Stomach smooth muscle (tissue), 2 donors: ENCODE data around the gene HBM.
"Not testable (repeated sequence)": the region's sequence is repeated elsewhere in the genome, so short reads cannot be mapped to it uniquely, and the experiment has no call there.

ENCODE experiments used
- H3K27ac ChIP-seq: one replicate; pipeline ENCODE4 v1.7.0; 2013; ENCODE audit warnings: mild to moderate bottlenecking, low read length, inconsistent platforms
- H3K27me3 ChIP-seq, 2 donors: one replicate each; pipeline ENCODE4 v1.7.0; 2013; ENCODE audit warnings: low read length in 2 of 2; ENCODE audit not compliant: insufficient read depth in 2 of 2, control insufficient read depth in 1 of 2
- H3K36me3 ChIP-seq, 2 donors: one replicate each; pipeline ENCODE4 v1.7.0; 2013; ENCODE audit warnings: low read length in 2 of 2; ENCODE audit not compliant: control insufficient read depth in 2 of 2, insufficient read depth in 2 of 2
- H3K4me1 ChIP-seq: one replicate; pipeline ENCODE4 v1.7.0; 2013; ENCODE audit warnings: low read length; ENCODE audit not compliant: control insufficient read depth, insufficient read depth
- H3K4me3 ChIP-seq, 2 donors: one replicate each; pipeline ENCODE4 v1.7.0; 2013; ENCODE audit warnings: low read length in 2 of 2
- H3K9ac ChIP-seq, 2 donors: one replicate each; pipeline ENCODE4 v1.7.0; 2013; ENCODE audit warnings: low read length in 2 of 2, mild to moderate bottlenecking in 1 of 2
- H3K9me3 ChIP-seq, 2 donors: one replicate each; pipeline ENCODE4 v1.7.0; 2013; ENCODE audit warnings: low read length in 2 of 2; ENCODE audit not compliant: control insufficient read depth in 2 of 2
- donor health status: healthy.
- donor health status: Pancreatic carcinoma.

The HBM gene

GRCh38 chr16:189604-190186, 23.9 kb downstream of the HBM start:
- Histone ChIP-seq H3K9ac (no peak overlapping the region), H3K4me1 (no peaks in the 10 kb centered on the region), H3K27me3 (no peaks in the 10 kb centered on the region), H3K9me3 (no peaks in the 10 kb centered on the region), H3K36me3 (peaks cover 49 to 59% of the 10 kb centered on the region in 2 donors), H3K4me3 (no peak overlapping the region), H3K27ac (no peak overlapping the region)

- no peak overlapping the region for H3K4me3 ChIP-seq
Observed at GRCh38 chr16:191831-192230, 26.1 kb downstream of the HBM start.

GRCh38 chr16:192686-193085, 26.9 kb downstream of the HBM start:
- Histone ChIP-seq H3K9me3 (no peaks in the 10 kb centered on the region), H3K4me3 (no peak overlapping the region), H3K27ac (no peak overlapping the region), H3K27me3 (no peaks in the 10 kb centered on the region), H3K36me3 (peaks cover 64 to 70% of the 10 kb centered on the region in 2 donors), H3K4me1 (no peaks in the 10 kb centered on the region), H3K9ac (no peak overlapping the region)

More at GRCh38 chr16:191831-192230, 26.1 kb downstream of the HBM start:
- H3K4me1 ChIP-seq: no peaks in the 10 kb centered on the region
- H3K36me3 ChIP-seq: peaks cover 64 to 72% of the 10 kb centered on the region in 2 donors
- no peak overlapping the region for H3K27ac ChIP-seq
- H3K9me3 ChIP-seq: no peaks in the 10 kb centered on the region
- no peak overlapping the region for H3K9ac ChIP-seq
- H3K27me3 ChIP-seq: no peaks in the 10 kb centered on the region

- Histone ChIP-seq H3K4me1 (no peaks in the 10 kb centered on the region), H3K27ac (no peak overlapping the region), H3K27me3 (no peaks in the 10 kb centered on the region), H3K9me3 (no peaks in the 10 kb centered on the region), H3K36me3 (peaks cover 69 to 71% of the 10 kb centered on the region in 2 donors), H3K4me3 (no peak overlapping the region), H3K9ac (no peak overlapping the region)
Observed at GRCh38 chr16:193441-193840, 27.7 kb downstream of the HBM start.

GRCh38 chr16:194516-194915, 28.7 kb downstream of the HBM start:
- Histone ChIP-seq H3K9ac (no peak overlapping the region), H3K4me1 (no peaks in the 10 kb centered on the region), H3K27ac (no peak overlapping the region), H3K4me3 (no peak overlapping the region), H3K9me3 (no peaks in the 10 kb centered on the region), H3K36me3 (peaks cover 67 to 68% of the 10 kb centered on the region in 2 donors), H3K27me3 (no peaks in the 10 kb centered on the region)

GRCh38 chr16:200388-200787, 34.6 kb downstream of the HBM start:
- Histone ChIP-seq H3K9me3 (no peaks in the 10 kb centered on the region), H3K4me1 (no peaks in the 10 kb centered on the region), H3K27ac (no peak overlapping the region), H3K4me3 (no peak overlapping the region), H3K9ac (no peak overlapping the region), H3K36me3 (peaks cover 31 to 42% of the 10 kb centered on the region in 2 donors), H3K27me3 (no peaks in the 10 kb centered on the region)

- H3K4me1 ChIP-seq: no peaks in the 10 kb centered on the region
- no peaks in the 10 kb centered on the region for H3K27me3 ChIP-seq
- peaks cover 33 to 47% of the 10 kb centered on the region in 2 donors for H3K36me3 ChIP-seq
- H3K9me3 ChIP-seq: no peaks in the 10 kb centered on the region
- no peak overlapping the region for H3K9ac ChIP-seq
- H3K27ac ChIP-seq: no peak overlapping the region
- no peak overlapping the region for H3K4me3 ChIP-seq
Observed at GRCh38 chr16:203246-203645, 37.5 kb downstream of the HBM start.

- not testable (repeated sequence) for H3K27me3 ChIP-seq, H3K27ac ChIP-seq, H3K9ac ChIP-seq, H3K9me3 ChIP-seq, H3K4me3 ChIP-seq, H3K4me1 ChIP-seq
- H3K36me3 ChIP-seq: peaks cover 33 to 43% of the 10 kb centered on the region in 2 donors
Observed at GRCh38 chr16:204046-204445, 38.3 kb downstream of the HBM start.

GRCh38 chr16:209359-209758, 43.6 kb downstream of the HBM start:
- H3K27ac ChIP-seq, H3K9me3 ChIP-seq, H3K4me1 ChIP-seq, H3K4me3 ChIP-seq, H3K9ac ChIP-seq, H3K27me3 ChIP-seq: not testable (repeated sequence)
- peaks cover 41 to 46% of the 10 kb centered on the region in 2 donors for H3K36me3 ChIP-seq

- not testable (repeated sequence) for H3K27ac ChIP-seq, H3K27me3 ChIP-seq, H3K4me3 ChIP-seq, H3K9ac ChIP-seq, H3K4me1 ChIP-seq, H3K9me3 ChIP-seq
- peaks cover 31 to 33% of the 10 kb centered on the region in 2 donors for H3K36me3 ChIP-seq
Observed at GRCh38 chr16:211631-212180, 45.9 kb downstream of the HBM start.

GRCh38 chr16:212999-213398, 47.2 kb downstream of the HBM start:
- no peaks in the 10 kb centered on the region for H3K4me1 ChIP-seq
- no peak overlapping the region for H3K27ac ChIP-seq
- no peak overlapping the region for H3K9ac ChIP-seq
- no peaks in the 10 kb centered on the region for H3K27me3 ChIP-seq
- peaks cover 25 to 36% of the 10 kb centered on the region in 2 donors for H3K36me3 ChIP-seq
- no peak overlapping the region for H3K4me3 ChIP-seq
- no peaks in the 10 kb centered on the region for H3K9me3 ChIP-seq
